HEK293 (cell line): ENCODE measurements around the gene DNAJB5.
A peak's percentile ranks its signal among the peaks of the same experiment; 100 is the strongest.

Source experiments
- CTCF ChIA-PET: fragments of 350-600 bp; formaldehyde crosslinking; extraction: SDS; loops from one replicate; lab custom pipeline; 2021; ENCODE audit warnings: antibody characterized with exemption; lab: Yijun Ruan, JAX
- POLR2A ChIA-PET: fragments of 300-600 bp; formaldehyde crosslinking; extraction: SDS; loops from one replicate; lab custom pipeline; 2020; ENCODE audit warnings: antibody characterized with exemption, inconsistent platforms; lab: Yijun Ruan, JAX
- H3K27ac ChIP-seq: fragments of 200-500 bp; sonication (Bioruptor generic); 2 replicates; pipeline ENCODE4 v1.5.1; 2014; ENCODE audit warnings: low read depth, low read length, control low read depth, inconsistent platforms; ENCODE audit errors: extremely low read depth
- H3K36me3 ChIP-seq, 2 experiments: fragments of 200-500 bp in 1 of 2; sonication (Bioruptor generic) in 1 of 2; 1 replicate in 1 of 2; 2 replicates in 1 of 2; pipeline ENCODE4 v1.5.1; 2014 to 2017; ENCODE audit warnings: inconsistent platforms in 2 of 2, low read length in 2 of 2; ENCODE audit not compliant: control insufficient read depth in 2 of 2, insufficient read depth in 1 of 2
- H3K4me1 ChIP-seq: fragments of 200-500 bp; sonication (Bioruptor generic); 2 replicates; pipeline ENCODE4 v1.5.1; 2014; ENCODE audit warnings: mild to moderate bottlenecking, low read length, inconsistent platforms; ENCODE audit not compliant: control insufficient read depth, insufficient read depth
- H3K4me3 ChIP-seq: 2 replicates; pipeline ENCODE4 v1.5.1; 2011; ENCODE audit warnings: low read depth, mild to moderate bottlenecking, control low read depth, low read length, moderate library complexity
- H3K9me3 ChIP-seq: fragments of 200-500 bp; sonication (Bioruptor generic); 2 replicates; pipeline ENCODE4 v1.5.1; 2014; ENCODE audit warnings: low read depth, low read length, inconsistent platforms; ENCODE audit not compliant: control insufficient read depth, insufficient read depth
- SCRT1 ChIP-seq: fragments of 450-650 bp; formaldehyde crosslinking; IDR thresholded peaks from 2 replicates; pipeline ENCODE4 v1.5.1; 2016; ENCODE audit warnings: missing biosample characterization, missing genetic modification characterization, borderline replicate concordance
- SCRT2 ChIP-seq: fragments of 450-650 bp; formaldehyde crosslinking; IDR thresholded peaks from 2 replicates; pipeline ENCODE4 v1.5.1; 2016; ENCODE audit warnings: missing biosample characterization, missing genetic modification characterization
- ZEB2 ChIP-seq: fragments of 450-650 bp; formaldehyde crosslinking; IDR thresholded peaks from 2 replicates; pipeline ENCODE4 v1.5.1; 2016; ENCODE audit warnings: missing biosample characterization, missing genetic modification characterization
- ZIC2 ChIP-seq: fragments of 450-650 bp; formaldehyde crosslinking; IDR thresholded peaks from 2 replicates; pipeline ENCODE4 v1.5.1; 2016; ENCODE audit warnings: missing biosample characterization, missing genetic modification characterization
- ZNF112 ChIP-seq: fragments of 450-650 bp; formaldehyde crosslinking; IDR thresholded peaks from 2 replicates; pipeline ENCODE4 v1.5.0; 2017; ENCODE audit warnings: missing biosample characterization, missing genetic modification characterization
- ZNF214 ChIP-seq: fragments of 450-650 bp; formaldehyde crosslinking; IDR thresholded peaks from 2 replicates; pipeline ENCODE4 v1.5.1; 2017; ENCODE audit warnings: missing biosample characterization, mild to moderate bottlenecking, missing genetic modification characterization, borderline replicate concordance
- ZNF350 ChIP-seq: fragments of 450-650 bp; formaldehyde crosslinking; IDR thresholded peaks from 2 replicates; pipeline ENCODE4 v1.5.0; 2017; ENCODE audit warnings: missing biosample characterization, mild to moderate bottlenecking, missing genetic modification characterization
- ZNF548 ChIP-seq: fragments of 450-650 bp; formaldehyde crosslinking; IDR thresholded peaks from 2 replicates; pipeline ENCODE4 v1.5.1; 2016; ENCODE audit warnings: missing biosample characterization, missing genetic modification characterization
- ZNF600 ChIP-seq: fragments of 450-650 bp; formaldehyde crosslinking; IDR thresholded peaks from 2 replicates; pipeline ENCODE4 v1.5.1; 2016; ENCODE audit warnings: missing biosample characterization, missing genetic modification characterization
- ZNF654 ChIP-seq: fragments of 450-650 bp; formaldehyde crosslinking; IDR thresholded peaks from 2 replicates; pipeline ENCODE4 v1.5.1; 2016; ENCODE audit warnings: low read depth, missing biosample characterization, missing genetic modification characterization
- ZNF701 ChIP-seq: fragments of 450-650 bp; formaldehyde crosslinking; IDR thresholded peaks from 2 replicates; pipeline ENCODE4 v1.5.1; 2016; ENCODE audit warnings: missing biosample characterization, missing genetic modification characterization
- ZNF830 ChIP-seq: fragments of 450-650 bp; IDR thresholded peaks from 2 replicates; pipeline ENCODE4 v1.5.0; 2018; ENCODE audit warnings: missing biosample characterization, missing genetic modification characterization, low read depth, mild to moderate bottlenecking, moderate library complexity
- TF ChIP-seq, protein P1 (sequence below): fragments of 450-650 bp; formaldehyde crosslinking; IDR thresholded peaks from 2 replicates; pipeline ENCODE4 v1.5.1; 2016; ENCODE audit warnings: missing biosample characterization, missing genetic modification characterization, borderline replicate concordance
- TF ChIP-seq, protein P2 (sequence below): fragments of 450-650 bp; formaldehyde crosslinking; IDR thresholded peaks from 2 replicates; pipeline ENCODE4 v1.5.1; 2016; ENCODE audit warnings: missing biosample characterization, missing genetic modification characterization
- TF ChIP-seq, protein P3 (sequence below): fragments of 450-650 bp; formaldehyde crosslinking; IDR thresholded peaks from 2 replicates; pipeline ENCODE4 v1.5.1; 2017; ENCODE audit warnings: missing biosample characterization, missing genetic modification characterization
- TF ChIP-seq, protein P4 (sequence below): fragments of 450-650 bp; formaldehyde crosslinking; IDR thresholded peaks from 2 replicates; pipeline ENCODE4 v1.5.1; 2017; ENCODE audit warnings: missing biosample characterization, missing genetic modification characterization

DNAJB5 gene

DNA sequence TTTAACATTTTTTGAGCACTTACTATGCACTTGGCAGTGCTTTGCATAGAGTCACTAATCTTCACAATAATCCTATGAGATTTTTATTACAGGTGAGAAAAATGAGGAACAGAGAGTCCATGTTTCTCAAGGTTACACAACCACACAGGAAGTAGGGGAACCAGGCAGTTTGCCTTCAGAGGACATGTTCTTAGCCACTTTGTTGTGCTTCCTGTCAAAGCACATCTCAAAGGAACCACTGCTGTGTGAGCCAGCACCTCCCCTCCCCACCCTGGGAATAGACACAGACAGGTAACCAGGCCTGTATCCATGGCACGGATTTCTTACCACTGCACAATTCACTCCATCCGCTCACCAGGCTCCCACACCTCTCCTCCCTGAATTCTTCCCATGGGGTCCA is 6.3 kb upstream of the DNAJB5 start (continued):
- TF ChIP-seq, protein P1, sequence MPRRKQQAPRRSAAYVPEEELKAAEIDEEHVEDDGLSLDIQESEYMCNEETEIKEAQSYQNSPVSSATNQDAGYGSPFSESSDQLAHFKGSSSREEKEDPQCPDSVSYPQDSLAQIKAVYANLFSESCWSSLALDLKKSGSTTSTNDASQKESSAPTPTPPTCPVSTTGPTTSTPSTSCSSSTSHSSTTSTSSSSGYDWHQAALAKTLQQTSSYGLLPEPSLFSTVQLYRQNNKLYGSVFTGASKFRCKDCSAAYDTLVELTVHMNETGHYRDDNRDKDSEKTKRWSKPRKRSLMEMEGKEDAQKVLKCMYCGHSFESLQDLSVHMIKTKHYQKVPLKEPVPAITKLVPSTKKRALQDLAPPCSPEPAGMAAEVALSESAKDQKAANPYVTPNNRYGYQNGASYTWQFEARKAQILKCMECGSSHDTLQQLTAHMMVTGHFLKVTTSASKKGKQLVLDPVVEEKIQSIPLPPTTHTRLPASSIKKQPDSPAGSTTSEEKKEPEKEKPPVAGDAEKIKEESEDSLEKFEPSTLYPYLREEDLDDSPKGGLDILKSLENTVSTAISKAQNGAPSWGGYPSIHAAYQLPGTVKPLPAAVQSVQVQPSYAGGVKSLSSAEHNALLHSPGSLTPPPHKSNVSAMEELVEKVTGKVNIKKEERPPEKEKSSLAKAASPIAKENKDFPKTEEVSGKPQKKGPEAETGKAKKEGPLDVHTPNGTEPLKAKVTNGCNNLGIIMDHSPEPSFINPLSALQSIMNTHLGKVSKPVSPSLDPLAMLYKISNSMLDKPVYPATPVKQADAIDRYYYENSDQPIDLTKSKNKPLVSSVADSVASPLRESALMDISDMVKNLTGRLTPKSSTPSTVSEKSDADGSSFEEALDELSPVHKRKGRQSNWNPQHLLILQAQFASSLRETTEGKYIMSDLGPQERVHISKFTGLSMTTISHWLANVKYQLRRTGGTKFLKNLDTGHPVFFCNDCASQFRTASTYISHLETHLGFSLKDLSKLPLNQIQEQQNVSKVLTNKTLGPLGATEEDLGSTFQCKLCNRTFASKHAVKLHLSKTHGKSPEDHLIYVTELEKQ (tag by site-specific recombination) = no peak

DNA sequence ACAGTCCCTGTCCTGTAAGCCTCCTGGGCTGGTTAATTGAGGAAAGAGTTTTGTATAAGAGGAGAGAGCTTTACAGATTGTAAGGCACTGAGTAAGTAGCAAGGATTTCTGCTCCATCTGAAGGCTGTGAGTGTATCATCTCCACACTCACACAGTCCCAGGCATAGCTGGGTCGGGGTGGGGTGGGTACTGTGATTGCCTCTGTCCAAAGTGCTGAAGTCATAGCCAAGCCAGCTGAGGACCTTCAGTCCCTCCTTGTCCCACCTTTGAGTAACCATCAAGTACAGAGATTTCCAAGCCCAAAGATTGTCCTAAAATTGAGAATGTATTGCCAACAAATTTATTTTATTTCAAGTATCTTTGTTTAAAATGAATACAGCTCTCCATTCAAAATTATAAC is 5.5 kb upstream of the DNAJB5 start:
- H3K4me3 ChIP-seq = no peak overlapping the region
- H3K4me1 ChIP-seq = no peaks in the 10 kb centered on the region
- H3K27ac ChIP-seq = no peak overlapping the region
- no peaks in the 10 kb centered on the region for H3K9me3 ChIP-seq
- ChIA-PET CTCF (interaction anchor here (0.6 to 7.1 kb wide), 18 partner anchors 10 to 664 kb away, joined by 3 to 124 read pairs (median 6); a partner anchor contains a TSS), POLR2A (no interaction called here)
- H3K36me3 ChIP-seq = no peaks in the 10 kb centered on the region
- TF ChIP-seq, protein P2, sequence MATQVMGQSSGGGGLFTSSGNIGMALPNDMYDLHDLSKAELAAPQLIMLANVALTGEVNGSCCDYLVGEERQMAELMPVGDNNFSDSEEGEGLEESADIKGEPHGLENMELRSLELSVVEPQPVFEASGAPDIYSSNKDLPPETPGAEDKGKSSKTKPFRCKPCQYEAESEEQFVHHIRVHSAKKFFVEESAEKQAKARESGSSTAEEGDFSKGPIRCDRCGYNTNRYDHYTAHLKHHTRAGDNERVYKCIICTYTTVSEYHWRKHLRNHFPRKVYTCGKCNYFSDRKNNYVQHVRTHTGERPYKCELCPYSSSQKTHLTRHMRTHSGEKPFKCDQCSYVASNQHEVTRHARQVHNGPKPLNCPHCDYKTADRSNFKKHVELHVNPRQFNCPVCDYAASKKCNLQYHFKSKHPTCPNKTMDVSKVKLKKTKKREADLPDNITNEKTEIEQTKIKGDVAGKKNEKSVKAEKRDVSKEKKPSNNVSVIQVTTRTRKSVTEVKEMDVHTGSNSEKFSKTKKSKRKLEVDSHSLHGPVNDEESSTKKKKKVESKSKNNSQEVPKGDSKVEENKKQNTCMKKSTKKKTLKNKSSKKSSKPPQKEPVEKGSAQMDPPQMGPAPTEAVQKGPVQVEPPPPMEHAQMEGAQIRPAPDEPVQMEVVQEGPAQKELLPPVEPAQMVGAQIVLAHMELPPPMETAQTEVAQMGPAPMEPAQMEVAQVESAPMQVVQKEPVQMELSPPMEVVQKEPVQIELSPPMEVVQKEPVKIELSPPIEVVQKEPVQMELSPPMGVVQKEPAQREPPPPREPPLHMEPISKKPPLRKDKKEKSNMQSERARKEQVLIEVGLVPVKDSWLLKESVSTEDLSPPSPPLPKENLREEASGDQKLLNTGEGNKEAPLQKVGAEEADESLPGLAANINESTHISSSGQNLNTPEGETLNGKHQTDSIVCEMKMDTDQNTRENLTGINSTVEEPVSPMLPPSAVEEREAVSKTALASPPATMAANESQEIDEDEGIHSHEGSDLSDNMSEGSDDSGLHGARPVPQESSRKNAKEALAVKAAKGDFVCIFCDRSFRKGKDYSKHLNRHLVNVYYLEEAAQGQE (tag by site-specific recombination) = peak; percentile 90
- no peak for TF ChIP-seq ZNF548 (tag by site-specific recombination)

DNA sequence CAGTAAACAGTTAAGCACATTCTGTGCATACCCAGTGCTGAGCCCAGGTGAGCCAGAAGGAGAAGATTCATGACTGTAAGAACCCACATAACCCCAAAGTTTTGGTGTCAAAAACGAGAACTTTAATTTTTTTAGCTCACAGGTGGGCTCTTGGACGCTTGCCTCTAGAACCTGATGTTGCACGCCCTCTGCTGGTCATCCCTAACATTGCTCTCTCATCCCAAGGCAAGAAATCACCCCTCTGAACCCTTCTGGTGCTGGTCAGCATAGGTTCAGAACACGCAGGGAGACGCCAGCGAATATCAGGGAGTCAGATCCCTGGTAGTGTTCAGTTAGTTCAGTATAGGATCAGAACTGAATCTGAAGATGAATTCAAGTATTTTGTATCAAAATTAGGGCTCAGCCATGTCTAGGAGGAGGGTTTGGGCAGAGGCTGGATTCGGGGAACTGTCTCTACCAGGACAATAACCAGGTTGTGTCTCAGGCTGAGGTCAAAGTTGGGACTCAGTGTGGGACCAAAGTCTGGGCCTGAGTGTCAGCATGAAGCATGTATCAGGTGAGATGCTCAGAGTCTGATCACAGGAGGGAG is 4.1 kb upstream of the DNAJB5 start:
- ChIA-PET CTCF (interaction anchor here (0.6 to 7.1 kb wide), 44 partner anchors 9 to 947 kb away, joined by 3 to 124 read pairs (median 4); partner anchors contain the start of genes PIGO and VCP), POLR2A (interaction anchor here (1.0 kb wide), 1 partner anchor 86 kb away, joined by 5 read pairs; no protein-coding TSS in a partner anchor)
- no peak overlapping the region for H3K4me3 ChIP-seq
- no peaks in the 10 kb centered on the region for H3K9me3 ChIP-seq
- no peaks in the 10 kb centered on the region for H3K36me3 ChIP-seq
- H3K27ac ChIP-seq = no peak overlapping the region
- no peaks in the 10 kb centered on the region for H3K4me1 ChIP-seq
- no peak for TF ChIP-seq ZNF112
- TF ChIP-seq, protein P3, sequence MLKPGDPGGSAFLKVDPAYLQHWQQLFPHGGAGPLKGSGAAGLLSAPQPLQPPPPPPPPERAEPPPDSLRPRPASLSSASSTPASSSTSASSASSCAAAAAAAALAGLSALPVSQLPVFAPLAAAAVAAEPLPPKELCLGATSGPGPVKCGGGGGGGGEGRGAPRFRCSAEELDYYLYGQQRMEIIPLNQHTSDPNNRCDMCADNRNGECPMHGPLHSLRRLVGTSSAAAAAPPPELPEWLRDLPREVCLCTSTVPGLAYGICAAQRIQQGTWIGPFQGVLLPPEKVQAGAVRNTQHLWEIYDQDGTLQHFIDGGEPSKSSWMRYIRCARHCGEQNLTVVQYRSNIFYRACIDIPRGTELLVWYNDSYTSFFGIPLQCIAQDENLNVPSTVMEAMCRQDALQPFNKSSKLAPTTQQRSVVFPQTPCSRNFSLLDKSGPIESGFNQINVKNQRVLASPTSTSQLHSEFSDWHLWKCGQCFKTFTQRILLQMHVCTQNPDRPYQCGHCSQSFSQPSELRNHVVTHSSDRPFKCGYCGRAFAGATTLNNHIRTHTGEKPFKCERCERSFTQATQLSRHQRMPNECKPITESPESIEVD (tag by site-specific recombination) = no peak
- peak; percentile 32; the same call in 1 of the 2 replicates for TF ChIP-seq SCRT2 (tag by site-specific recombination)
- TF ChIP-seq, protein P4, sequence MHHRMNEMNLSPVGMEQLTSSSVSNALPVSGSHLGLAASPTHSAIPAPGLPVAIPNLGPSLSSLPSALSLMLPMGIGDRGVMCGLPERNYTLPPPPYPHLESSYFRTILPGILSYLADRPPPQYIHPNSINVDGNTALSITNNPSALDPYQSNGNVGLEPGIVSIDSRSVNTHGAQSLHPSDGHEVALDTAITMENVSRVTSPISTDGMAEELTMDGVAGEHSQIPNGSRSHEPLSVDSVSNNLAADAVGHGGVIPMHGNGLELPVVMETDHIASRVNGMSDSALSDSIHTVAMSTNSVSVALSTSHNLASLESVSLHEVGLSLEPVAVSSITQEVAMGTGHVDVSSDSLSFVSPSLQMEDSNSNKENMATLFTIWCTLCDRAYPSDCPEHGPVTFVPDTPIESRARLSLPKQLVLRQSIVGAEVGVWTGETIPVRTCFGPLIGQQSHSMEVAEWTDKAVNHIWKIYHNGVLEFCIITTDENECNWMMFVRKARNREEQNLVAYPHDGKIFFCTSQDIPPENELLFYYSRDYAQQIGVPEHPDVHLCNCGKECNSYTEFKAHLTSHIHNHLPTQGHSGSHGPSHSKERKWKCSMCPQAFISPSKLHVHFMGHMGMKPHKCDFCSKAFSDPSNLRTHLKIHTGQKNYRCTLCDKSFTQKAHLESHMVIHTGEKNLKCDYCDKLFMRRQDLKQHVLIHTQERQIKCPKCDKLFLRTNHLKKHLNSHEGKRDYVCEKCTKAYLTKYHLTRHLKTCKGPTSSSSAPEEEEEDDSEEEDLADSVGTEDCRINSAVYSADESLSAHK = no peak
- no peak for TF ChIP-seq ZNF701 (tag by site-specific recombination)
- no peak for TF ChIP-seq SCRT1 (tag by site-specific recombination)
- no peak for TF ChIP-seq ZNF214 (tag by site-specific recombination)
- TF ChIP-seq ZNF830 = no peak
- TF ChIP-seq ZNF350 = no peak
- no peak for TF ChIP-seq ZIC2 (tag by site-specific recombination)
- TF ChIP-seq, protein P2 (tag by site-specific recombination) = peak; percentile 57
- peak; percentile 42 for TF ChIP-seq ZNF654
- TF ChIP-seq ZNF600 (tag by site-specific recombination) = peak; percentile 44; the same call in 1 of the 2 replicates
- no peak for TF ChIP-seq ZEB2 (tag by site-specific recombination)
